GM12872 (cell line): Measurements from ENCODE around the gene C9orf78.

ENCODE experiments used
- TF ChIP-seq, protein P1 (sequence below): IDR thresholded peaks from 3 replicates; pipeline ENCODE4 v1.5.1; 2011; ENCODE audit warnings: low read depth, mild to moderate bottlenecking, low read length, moderate library complexity; ENCODE audit not compliant: insufficient read depth

C9orf78 gene

DNA sequence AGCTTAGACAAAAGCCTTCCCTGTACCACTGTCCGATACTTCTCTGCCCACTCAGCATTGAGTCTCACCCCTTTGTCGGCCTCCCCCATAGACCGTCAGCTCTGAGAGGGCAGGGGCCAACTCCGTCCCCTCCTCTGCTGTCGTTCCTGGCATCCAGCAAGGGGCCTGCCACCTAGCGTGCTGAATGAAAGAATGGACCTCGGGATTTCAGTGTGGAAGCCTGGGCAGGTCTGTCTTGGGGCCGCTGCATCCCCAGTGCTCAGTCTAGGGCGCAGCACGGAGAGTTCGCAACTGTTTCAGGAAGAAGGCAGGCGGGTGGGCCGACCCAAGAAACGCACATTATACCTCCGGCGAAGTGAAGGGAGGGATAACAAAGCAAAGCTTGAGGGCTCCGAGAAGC, 33.6 kb downstream of the C9orf78 start:
- TF ChIP-seq, protein P1, sequence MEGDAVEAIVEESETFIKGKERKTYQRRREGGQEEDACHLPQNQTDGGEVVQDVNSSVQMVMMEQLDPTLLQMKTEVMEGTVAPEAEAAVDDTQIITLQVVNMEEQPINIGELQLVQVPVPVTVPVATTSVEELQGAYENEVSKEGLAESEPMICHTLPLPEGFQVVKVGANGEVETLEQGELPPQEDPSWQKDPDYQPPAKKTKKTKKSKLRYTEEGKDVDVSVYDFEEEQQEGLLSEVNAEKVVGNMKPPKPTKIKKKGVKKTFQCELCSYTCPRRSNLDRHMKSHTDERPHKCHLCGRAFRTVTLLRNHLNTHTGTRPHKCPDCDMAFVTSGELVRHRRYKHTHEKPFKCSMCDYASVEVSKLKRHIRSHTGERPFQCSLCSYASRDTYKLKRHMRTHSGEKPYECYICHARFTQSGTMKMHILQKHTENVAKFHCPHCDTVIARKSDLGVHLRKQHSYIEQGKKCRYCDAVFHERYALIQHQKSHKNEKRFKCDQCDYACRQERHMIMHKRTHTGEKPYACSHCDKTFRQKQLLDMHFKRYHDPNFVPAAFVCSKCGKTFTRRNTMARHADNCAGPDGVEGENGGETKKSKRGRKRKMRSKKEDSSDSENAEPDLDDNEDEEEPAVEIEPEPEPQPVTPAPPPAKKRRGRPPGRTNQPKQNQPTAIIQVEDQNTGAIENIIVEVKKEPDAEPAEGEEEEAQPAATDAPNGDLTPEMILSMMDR = no peak

- TF ChIP-seq, protein P1 = no peak
Measured at GRCh38 chr9:129798973-129799372, 36.1 kb downstream of the C9orf78 start.

DNA sequence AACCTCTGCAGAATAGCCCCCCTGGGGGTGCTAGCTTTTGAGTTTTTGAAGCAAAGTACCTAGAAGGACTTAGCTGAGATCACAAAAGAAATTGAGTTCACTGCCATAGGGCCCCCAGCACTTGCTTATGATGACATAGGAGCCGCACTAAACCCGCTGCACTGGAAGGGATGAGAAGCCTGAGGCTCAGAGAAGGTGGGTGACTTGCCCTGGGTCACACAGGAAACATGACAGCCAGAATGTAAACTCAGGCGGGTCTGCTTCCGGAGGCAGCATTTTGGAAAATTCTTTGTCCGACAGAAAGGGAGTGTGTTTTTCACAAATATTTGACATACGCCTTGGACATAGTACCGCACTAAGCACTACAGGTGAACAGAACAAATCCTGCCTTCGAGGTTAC, 40.5 kb downstream of the C9orf78 start:
- TF ChIP-seq, protein P1 = no peak

DNA sequence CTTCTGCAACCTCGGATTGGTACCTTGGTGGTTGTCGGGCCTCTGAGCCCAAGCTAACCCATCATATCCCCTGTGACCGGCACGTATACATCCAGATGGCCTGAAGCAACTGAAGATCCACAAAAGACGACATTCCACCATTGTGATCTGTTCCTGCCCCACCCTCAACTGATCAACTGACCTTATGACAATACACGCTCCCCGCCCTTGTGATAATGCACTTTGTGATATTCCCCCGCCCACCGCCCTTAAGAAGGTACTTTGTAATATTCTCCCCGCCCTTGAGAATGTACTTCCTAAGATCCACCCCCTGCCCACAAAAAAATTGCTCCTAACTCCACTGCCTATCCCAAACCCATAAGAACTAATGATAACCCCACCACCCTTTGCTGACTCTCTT, 48.6 kb downstream of the C9orf78 start:
- TF ChIP-seq, protein P1 = no peak

GRCh38 chr9:129785866-129786265, 49.2 kb downstream of the C9orf78 start:
- TF ChIP-seq, protein P1 = no peak

DNA sequence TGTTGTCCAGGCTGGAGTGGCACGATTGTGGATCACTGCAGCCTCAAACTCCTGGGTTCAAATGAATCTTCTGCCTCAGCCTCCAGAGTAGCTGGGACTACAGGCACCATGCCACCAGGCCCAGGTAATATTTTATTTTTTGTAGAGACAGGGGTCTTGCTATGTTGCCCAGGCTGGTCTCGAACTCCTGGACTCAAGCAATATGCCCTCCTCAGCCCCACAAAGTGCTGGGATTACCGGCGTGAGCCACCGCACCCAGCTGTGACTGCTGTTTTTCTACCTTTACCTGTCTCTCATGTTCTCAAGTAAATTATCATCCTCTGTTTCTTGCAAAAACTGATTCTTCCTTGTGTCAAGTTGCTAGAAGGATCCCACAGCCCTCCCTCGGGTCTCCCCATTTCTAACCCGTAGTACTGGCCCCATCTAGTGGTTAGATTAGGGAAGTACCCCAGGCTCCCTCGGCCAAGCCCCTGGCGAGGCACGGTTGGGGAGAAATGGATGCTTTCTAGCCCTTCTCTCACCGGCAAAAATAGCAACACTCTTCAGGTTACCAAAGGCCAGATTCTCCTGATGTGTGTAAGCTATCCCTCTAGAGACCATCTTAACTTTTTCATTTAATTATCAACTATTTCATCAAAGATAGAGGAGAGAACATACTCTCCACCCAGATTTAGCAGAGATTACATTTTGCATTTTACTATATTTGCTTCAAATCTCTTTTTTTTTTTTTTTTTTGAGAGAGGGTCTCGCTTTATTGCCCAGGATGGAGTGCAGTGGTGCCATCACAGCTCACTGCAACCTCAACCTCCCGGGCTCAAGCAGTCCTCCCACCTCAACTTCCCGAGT, 51.3 kb downstream of the C9orf78 start:
- TF ChIP-seq, protein P1 = peak; percentile 91

- TF ChIP-seq, protein P1 = no peak
Measured at GRCh38 chr9:129781981-129782380, 53.1 kb downstream of the C9orf78 start.
